ENCODE measurements around the gene PALLD. TPM values are rescaled to one million over a fixed set of nuclear protein-coding genes. Genes with fewer than 3 reads are reported as not detected.

Gene PALLD
- total RNA-seq, 4 donors from 2014 or later, result 71.8 to 106 (median 83.3) TPM

- no peak overlapping the region for H3K27ac ChIP-seq
Observed at GRCh38 chr4:168790898-168791297, 294.0 kb downstream of the PALLD start.

GRCh38 chr4:168791376-168791775 lies 294.5 kb downstream of the PALLD start:
- DNase-seq (ENCODE audit: low spot score in 2 of 2), result no peak
- no peaks in the 10 kb centered on the region for H3K27me3 ChIP-seq
- H3K4me1 ChIP-seq, result peaks cover under 1% of the 10 kb centered on the region
- no peak overlapping the region for H3K27ac ChIP-seq
- WGBS, result 94% methylated on average over 5 of the region's 5 CpGs
- no peaks in the 10 kb centered on the region for H3K9me3 ChIP-seq
- TF ChIP-seq POLR2A (IDR thresholded peaks at IDR 0.05) (no peak), EP300 (IDR thresholded peaks at IDR 0.05) (no peak), POLR2AphosphoS5 (IDR thresholded peaks at IDR 0.05) (no peak), CTCF (IDR thresholded peaks at IDR 0.05) (no peak)
- no peaks in the 10 kb centered on the region for H3K36me3 ChIP-seq
- H3K4me3 ChIP-seq, result no peak overlapping the region

More at GRCh38 chr4:168790898-168791297, 294.0 kb downstream of the PALLD start:
- Histone ChIP-seq H3K4me1 (no peaks in the 10 kb centered on the region), H3K36me3 (no peaks in the 10 kb centered on the region), H3K4me3 (no peak overlapping the region), H3K9me3 (no peaks in the 10 kb centered on the region), H3K27me3 (no peaks in the 10 kb centered on the region)
- TF ChIP-seq POLR2AphosphoS5 (IDR thresholded peaks at IDR 0.05), result no peak
- no peak for TF ChIP-seq EP300 (IDR thresholded peaks at IDR 0.05)
- TF ChIP-seq CTCF (IDR thresholded peaks at IDR 0.05), result no peak
- no peak for TF ChIP-seq POLR2A (IDR thresholded peaks at IDR 0.05)
- no peak for DNase-seq (ENCODE audit: low spot score in 2 of 2)

- TF ChIP-seq CTCF (IDR thresholded peaks at IDR 0.05) (no peak), POLR2A (IDR thresholded peaks at IDR 0.05) (no peak), EP300 (IDR thresholded peaks at IDR 0.05) (no peak), POLR2AphosphoS5 (IDR thresholded peaks at IDR 0.05) (no peak)
- 88% methylated on average over 5 of the region's 5 CpGs for WGBS
- DNase-seq (ENCODE audit: low spot score in 2 of 2), result no peak
Observed at GRCh38 chr4:168793542-168793941, 296.7 kb downstream of the PALLD start.

GRCh38 chr4:168794092-168794707 lies 297.3 kb downstream of the PALLD start:
- H3K27me3 ChIP-seq, result no peaks in the 10 kb centered on the region
- no peaks in the 10 kb centered on the region for H3K9me3 ChIP-seq
- no peak for TF ChIP-seq CTCF (IDR thresholded peaks at IDR 0.05)
- no peak for TF ChIP-seq EP300 (IDR thresholded peaks at IDR 0.05)
- TF ChIP-seq POLR2AphosphoS5 (IDR thresholded peaks at IDR 0.05), result no peak
- TF ChIP-seq POLR2A (IDR thresholded peaks at IDR 0.05), result no peak
- H3K27ac ChIP-seq, result no peak overlapping the region
- no peak for DNase-seq (ENCODE audit: low spot score in 2 of 2)
- no peak overlapping the region for H3K4me3 ChIP-seq
- WGBS, result 86% methylated on average over 20 of the region's 20 CpGs
- peaks cover 17% of the 10 kb centered on the region for H3K4me1 ChIP-seq
- no peaks in the 10 kb centered on the region for H3K36me3 ChIP-seq

More at GRCh38 chr4:168793542-168793941, 296.7 kb downstream of the PALLD start:
- H3K9me3 ChIP-seq, result no peaks in the 10 kb centered on the region
- H3K27me3 ChIP-seq, result no peaks in the 10 kb centered on the region
- no peak overlapping the region for H3K27ac ChIP-seq
- no peaks in the 10 kb centered on the region for H3K36me3 ChIP-seq
- H3K4me3 ChIP-seq, result no peak overlapping the region
- peaks cover 17% of the 10 kb centered on the region for H3K4me1 ChIP-seq

- Histone ChIP-seq H3K27me3 (no peaks in the 10 kb centered on the region), H3K27ac (no peak overlapping the region), H3K9me3 (no peaks in the 10 kb centered on the region), H3K36me3 (no peaks in the 10 kb centered on the region), H3K4me3 (no peak overlapping the region), H3K4me1 (peaks cover 17% of the 10 kb centered on the region)
- no peak for DNase-seq (ENCODE audit: low spot score in 2 of 2)
- WGBS, result 95% methylated on average over 3 of the region's 3 CpGs
- TF ChIP-seq POLR2AphosphoS5 (IDR thresholded peaks at IDR 0.05) (no peak), EP300 (IDR thresholded peaks at IDR 0.05) (no peak), POLR2A (IDR thresholded peaks at IDR 0.05) (no peak), CTCF (IDR thresholded peaks at IDR 0.05) (no peak)
Observed at GRCh38 chr4:168794881-168795280, 298.0 kb downstream of the PALLD start.

All from suprapubic skin (tissue), 4 donors.